ENCODE measurements around the gene C2CD3.
A peak's percentile ranks its signal among the peaks of the same experiment; 100 is the strongest.
"Not testable (repeated sequence)": the region's sequence is repeated elsewhere in the genome, so short reads cannot be mapped to it uniquely, and the experiment has no call there.

C2CD3 gene

GRCh38 chr11:74120260-74121035, 50.4 kb downstream of the C2CD3 start:
- not testable (repeated sequence) for DNase-seq

DNA sequence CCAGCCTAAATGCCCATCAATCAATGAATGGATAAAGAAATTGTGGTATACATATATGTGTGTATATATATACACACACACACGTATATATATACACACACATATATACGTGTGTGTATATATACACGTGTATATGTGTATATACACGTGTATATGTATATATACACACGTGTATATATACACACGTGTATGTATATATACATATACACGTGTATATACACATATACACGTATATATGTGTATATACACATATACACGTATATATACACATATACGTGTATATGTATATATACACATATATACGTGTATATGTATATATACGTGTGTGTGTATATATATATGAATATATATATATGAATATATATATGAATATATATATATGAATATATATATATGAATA, 54.1 kb downstream of the C2CD3 start:
- no peak for DNase-seq

DNA sequence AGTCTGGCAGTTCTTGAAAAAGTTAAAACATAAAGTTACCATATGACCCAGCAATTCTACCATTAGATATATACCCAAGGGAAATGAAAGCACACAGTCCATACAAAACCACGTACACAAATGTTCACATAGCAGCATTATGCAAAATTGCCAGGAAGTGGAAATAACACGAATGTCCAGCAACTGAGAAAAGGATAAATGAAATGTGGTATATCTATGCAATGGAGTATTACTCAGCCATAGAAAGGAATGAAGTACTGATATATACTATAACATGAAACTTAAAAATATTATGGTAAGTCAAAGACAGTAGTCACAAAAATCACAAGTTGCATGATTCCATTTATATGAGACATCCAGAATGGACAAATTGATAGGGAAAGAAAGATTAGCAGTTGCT, 57.9 kb downstream of the C2CD3 start:
- no peak for DNase-seq

DNA sequence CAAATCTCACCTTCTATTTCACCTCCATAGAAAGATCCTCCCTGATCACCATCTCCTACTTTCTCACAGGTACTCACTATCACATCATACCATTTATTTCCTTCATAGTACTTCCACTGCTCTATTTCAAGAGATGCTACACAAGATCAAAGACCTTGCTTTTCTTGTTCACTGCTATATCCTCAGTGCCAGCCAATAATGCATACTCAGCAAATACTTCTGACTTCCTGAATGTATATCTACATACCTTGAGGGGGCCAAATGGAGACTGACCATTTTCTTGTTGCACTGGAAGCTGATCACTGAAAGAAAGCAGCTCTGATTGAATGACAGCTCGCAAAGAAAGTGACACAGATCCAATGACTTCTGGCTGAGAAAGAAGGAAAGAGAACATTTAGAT, 64.7 kb downstream of the C2CD3 start:
- DNase-seq, result no peak

DNA sequence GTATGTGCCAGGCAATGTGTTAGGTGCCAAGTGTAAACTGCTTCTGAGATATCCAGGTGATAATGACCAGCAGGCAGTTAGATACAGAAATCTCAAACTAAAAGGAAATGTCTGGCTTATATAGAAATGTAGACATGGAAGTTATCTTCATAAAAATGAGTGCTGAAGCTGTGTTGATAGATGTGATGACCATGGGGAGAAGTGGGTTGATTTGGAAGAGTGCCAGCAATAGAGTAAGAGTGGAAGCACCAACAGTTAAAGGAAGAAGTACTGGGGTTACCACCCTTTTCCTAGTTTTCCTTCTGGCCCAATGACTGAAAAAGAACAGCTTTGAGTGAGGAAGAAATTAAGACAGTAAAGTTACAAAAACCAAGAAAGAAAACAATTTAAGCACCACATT, 68.5 kb downstream of the C2CD3 start:
- DNase-seq, result no peak

GRCh38 chr11:74100735-74101134, 70.1 kb downstream of the C2CD3 start:
- DNase-seq, result no peak

DNA sequence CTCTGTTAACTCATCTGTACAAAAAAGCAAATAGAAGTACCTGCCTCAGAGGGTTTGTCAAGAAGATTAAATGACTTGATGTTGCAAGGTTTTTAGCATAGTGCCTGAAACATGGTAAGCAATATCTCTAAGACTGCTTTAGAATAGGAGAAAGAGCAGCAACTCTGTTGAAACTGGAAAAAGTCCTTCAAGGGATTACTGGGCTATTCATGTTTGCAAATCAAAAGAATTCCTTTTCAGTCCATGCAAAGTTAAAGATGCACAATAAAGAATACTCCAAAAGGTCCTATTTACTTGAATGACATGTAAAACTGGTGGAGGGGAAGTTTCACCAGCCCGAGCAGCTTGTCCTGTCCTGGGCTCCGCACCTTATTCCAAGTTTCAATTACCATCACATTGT, 70.6 kb downstream of the C2CD3 start:
- no peak for DNase-seq

- DNase-seq, result no peak
These were observed 73.0 kb downstream of the C2CD3 start for GRCh38 chr11:74097686-74098237.

- no peak for DNase-seq
These were observed 76.4 kb downstream of the C2CD3 start for GRCh38 chr11:74094393-74094792.

GRCh38 chr11:74092425-74092824, 78.4 kb downstream of the C2CD3 start:
- no peak for DNase-seq

DNA sequence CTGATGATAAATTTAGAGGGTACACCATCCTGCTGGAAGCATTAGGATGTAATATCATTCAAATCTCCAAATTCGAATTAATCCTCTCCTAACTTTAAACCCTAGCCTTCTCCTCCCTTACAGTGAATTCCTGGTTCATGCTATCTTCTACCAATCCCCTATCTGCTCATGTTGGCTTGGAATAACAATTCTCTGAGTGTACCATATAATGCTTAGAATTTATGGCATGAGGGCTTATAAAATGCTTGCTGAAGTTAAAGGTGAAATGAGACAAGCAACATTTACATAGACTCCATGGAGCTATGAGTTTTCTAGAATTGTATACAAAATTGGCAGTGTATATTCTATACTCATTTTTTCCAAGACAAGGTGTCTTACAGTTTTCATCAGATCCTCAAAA, 79.3 kb downstream of the C2CD3 start:
- no peak for DNase-seq

- DNase-seq, result peak in 1 of 2 experiments; percentile 17
These were observed 80.1 kb downstream of the C2CD3 start for GRCh38 chr11:74090701-74091100.

- DNase-seq, result no peak
These were observed 84.4 kb downstream of the C2CD3 start for GRCh38 chr11:74086242-74086884.

- DNase-seq, result no peak
These were observed 85.3 kb downstream of the C2CD3 start for GRCh38 chr11:74085542-74085892.

DNA sequence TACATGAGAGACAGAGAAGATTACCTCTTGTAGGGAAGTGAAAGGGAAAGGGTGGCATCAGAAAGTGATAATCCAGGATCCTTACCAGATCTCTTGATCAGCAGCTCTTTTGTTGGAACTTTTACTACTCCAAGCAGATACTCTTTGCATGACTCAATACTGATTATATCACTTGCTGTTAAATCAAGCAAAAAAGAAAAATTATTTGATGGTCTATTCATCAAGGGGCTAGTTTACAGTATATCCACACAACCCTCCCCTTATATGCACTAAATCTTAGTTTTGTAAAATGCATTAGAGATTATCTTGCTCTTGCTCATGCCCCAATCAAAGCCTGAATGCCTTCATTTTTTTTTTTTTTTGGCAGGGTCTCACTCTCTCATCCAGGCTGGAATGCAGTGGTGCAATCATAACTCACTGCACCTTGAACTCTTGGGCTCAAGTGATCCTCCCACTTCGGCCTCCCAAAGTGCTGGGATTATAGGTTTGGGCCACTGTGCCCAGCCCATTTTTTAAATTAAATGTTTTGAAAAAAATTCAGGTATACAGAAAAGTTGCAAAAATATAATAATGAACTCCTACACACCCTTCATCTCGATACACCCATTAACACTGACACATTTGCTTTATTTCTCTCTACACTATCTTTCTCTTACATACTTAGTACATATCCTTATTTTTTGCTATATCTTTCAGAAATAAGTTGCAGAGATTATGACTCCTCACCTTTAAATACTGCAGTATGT, 85.8 kb downstream of the C2CD3 start:
- no peak for DNase-seq

DNA sequence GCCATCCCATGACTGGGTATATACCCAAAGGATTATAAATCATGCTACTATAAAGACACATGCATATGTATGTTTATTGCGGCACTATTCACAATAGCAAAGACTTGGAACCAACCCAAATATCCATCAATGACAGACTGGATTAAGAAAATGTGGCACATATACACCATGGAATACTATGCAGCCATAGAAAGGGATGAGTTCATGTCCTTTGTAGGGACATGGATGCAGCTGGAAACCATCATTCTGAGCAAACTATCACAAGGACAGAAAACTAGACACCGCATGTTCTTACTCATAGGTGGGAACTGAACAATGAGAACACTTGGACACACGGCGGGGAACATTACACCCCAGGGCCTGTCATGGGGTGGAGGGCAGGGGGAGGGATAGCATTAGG, 86.9 kb downstream of the C2CD3 start:
- not testable (repeated sequence) for DNase-seq

GRCh38 chr11:74081428-74081827, 89.4 kb downstream of the C2CD3 start:
- no peak for DNase-seq

DNA sequence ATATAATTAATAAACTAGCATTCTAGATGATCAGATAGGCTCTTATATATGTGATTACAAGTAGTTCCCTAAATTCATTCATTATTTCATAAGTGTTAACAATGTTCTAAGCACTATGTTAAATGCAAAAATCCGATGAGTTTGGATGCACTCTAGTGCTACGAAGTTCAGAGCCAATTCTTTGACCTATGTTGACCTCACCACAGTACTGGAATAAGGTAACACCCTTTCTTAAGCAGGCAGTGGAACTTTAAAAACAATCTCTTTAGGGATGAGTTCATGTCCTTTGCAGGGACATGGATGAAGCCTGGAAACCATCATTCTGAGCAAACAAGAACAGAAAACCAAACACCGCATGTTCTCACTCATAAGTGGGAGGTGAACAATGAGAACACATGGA, 93.6 kb downstream of the C2CD3 start:
- DNase-seq, result no peak

DNA sequence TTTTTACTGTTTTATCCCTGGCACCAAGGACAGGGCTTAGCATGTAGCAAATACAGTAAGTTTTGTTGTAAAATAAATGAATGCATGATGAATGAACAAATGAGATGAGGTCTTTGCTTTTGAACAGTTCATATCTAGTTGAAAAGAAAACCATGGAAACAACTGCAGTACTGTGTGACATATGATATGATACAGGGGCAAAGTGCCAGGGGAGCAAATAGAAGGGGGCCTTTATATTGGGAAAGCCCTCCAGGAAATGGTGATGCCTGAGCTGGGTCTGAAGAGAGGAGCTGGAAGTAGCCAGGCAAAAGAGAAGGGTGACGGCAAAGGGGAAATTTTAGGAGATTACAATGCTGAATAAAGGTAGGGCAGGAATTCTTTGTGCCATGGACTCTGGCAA, 98.1 kb downstream of the C2CD3 start:
- no peak for DNase-seq

- DNase-seq, result no peak
These were observed 98.5 kb downstream of the C2CD3 start for GRCh38 chr11:74072286-74072685.

- no peak for DNase-seq
These were observed 99.9 kb downstream of the C2CD3 start for GRCh38 chr11:74070723-74071492.

GRCh38 chr11:74069146-74070046, 101.4 kb downstream of the C2CD3 start:
- DNase-seq, result no peak

Measured in activated CD4-positive, alpha-beta T cell treated with anti-CD3 and anti-CD28 coated beads, Interleukin-2, amount 50 U/mL, for 48 hours (primary cell).